ENCODE measurements around the gene RAB8B. TPM values are rescaled to one million over a fixed set of nuclear protein-coding genes. Genes with fewer than 3 reads are reported as not detected.
A peak's percentile ranks its signal among the peaks of the same experiment; 100 is the strongest.

Gene RAB8B
- total and polyA plus RNA-seq, 2 experiments from 2014 or later = 16.4 to 36.9 TPM

DNA sequence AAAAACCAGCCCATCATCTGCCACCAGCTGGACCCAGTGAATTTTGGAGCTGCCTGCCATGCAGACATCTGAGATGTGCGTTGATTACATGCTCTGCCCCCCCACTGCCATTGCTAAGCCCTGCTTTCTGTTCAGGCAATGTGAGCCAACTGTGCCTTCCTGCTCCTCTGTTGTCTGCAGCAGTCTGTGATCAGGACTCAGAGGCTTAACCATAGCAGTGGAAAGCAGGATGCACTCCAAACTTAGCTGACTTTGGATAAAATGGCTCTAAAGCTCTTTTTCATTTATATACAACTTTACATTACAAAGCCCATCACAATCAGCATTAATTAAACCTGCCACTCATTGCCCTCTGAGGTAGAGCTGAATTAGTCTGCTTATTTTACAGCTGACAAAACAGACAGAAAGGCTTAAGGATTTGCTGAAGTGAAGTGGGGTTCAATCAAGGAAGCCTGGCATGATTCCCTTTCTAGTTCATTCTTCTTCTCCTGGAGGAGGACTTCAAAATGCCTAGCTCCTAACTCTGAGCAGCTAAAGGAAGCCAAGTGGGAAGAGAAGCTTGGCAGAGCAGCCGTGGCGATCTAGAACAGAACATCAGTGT is 16.5 kb upstream of the RAB8B start:
- Histone ChIP-seq H3K9me3 (ENCODE audit: low read depth) (no peaks in the 10 kb centered on the region), H3K36me3 (replicated peaks; ENCODE audit: insufficient read depth, low read depth) (no peaks in the 10 kb centered on the region), H3K4me2 (no peak overlapping the region), H3K4me1 (ENCODE audit: insufficient read depth) (peaks cover 5% of the 10 kb centered on the region), H3K4me3 (no peak overlapping the region), H4K20me1 (ENCODE audit: insufficient read depth, poor library complexity, severe bottlenecking) (no peaks in the 10 kb centered on the region), H3K9me2 (replicated peaks; ENCODE audit: insufficient read depth) (no peaks in the 10 kb centered on the region), H3K27ac (no peak overlapping the region), H2AFZ (no peak overlapping the region), H3K27me3 (no peaks in the 10 kb centered on the region), H3K79me2 (no peaks in the 10 kb centered on the region)
- TF ChIP-seq, protein P1, sequence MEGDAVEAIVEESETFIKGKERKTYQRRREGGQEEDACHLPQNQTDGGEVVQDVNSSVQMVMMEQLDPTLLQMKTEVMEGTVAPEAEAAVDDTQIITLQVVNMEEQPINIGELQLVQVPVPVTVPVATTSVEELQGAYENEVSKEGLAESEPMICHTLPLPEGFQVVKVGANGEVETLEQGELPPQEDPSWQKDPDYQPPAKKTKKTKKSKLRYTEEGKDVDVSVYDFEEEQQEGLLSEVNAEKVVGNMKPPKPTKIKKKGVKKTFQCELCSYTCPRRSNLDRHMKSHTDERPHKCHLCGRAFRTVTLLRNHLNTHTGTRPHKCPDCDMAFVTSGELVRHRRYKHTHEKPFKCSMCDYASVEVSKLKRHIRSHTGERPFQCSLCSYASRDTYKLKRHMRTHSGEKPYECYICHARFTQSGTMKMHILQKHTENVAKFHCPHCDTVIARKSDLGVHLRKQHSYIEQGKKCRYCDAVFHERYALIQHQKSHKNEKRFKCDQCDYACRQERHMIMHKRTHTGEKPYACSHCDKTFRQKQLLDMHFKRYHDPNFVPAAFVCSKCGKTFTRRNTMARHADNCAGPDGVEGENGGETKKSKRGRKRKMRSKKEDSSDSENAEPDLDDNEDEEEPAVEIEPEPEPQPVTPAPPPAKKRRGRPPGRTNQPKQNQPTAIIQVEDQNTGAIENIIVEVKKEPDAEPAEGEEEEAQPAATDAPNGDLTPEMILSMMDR (IDR thresholded peaks at IDR 0.05; ENCODE audit: poor library complexity) = no peak
- no peak for TF ChIP-seq EZH2phosphoT487 (IDR thresholded peaks at IDR 0.05; ENCODE audit: low read depth, severe bottlenecking, unreplicated experiment)
- no peak for TF ChIP-seq EZH2 (IDR thresholded peaks at IDR 0.05; ENCODE audit: borderline replicate concordance)
- WGBS (ENCODE audit: low lambda C conversion rate, missing lambda C conversion rate) = 68% methylated on average over 3 of the region's 3 CpGs
- DNase-seq (ENCODE audit: low spot score) = peak; percentile 14

DNA sequence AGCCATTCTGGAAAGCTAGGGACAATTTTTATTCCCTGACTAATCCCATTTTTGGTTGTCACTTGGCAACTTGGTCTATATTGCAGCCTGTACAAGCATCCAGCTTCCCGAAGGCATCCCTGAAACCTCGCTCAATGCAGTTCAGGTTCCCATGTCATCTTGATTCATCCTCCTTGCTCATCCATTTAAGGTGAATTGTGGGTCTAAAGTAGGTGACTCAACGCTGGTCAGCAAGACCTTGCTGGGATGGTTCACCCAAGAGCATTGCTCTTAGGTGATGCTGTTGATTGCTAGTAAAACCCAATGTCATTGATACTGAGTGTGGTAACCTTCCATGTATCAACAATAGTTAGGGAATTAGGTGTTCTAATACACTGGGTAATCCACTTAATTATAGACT is 13.1 kb upstream of the RAB8B start:
- TF ChIP-seq, protein P1 (IDR thresholded peaks at IDR 0.05; ENCODE audit: poor library complexity) = no peak
- no peak for TF ChIP-seq EZH2 (IDR thresholded peaks at IDR 0.05; ENCODE audit: borderline replicate concordance)
- no peak for TF ChIP-seq EZH2phosphoT487 (IDR thresholded peaks at IDR 0.05; ENCODE audit: low read depth, severe bottlenecking, unreplicated experiment)
- H3K27ac ChIP-seq = no peak overlapping the region
- H3K4me2 ChIP-seq = no peak overlapping the region
- WGBS (ENCODE audit: low lambda C conversion rate, missing lambda C conversion rate) = 96% methylated on average over 3 of the region's 3 CpGs
- H3K4me1 ChIP-seq (ENCODE audit: insufficient read depth) = peaks cover 10% of the 10 kb centered on the region
- no peaks in the 10 kb centered on the region for H4K20me1 ChIP-seq (ENCODE audit: insufficient read depth, poor library complexity, severe bottlenecking)
- H3K79me2 ChIP-seq = no peaks in the 10 kb centered on the region
- H3K9me3 ChIP-seq (ENCODE audit: low read depth) = no peaks in the 10 kb centered on the region
- no peak overlapping the region for H3K4me3 ChIP-seq
- H3K36me3 ChIP-seq (replicated peaks; ENCODE audit: insufficient read depth, low read depth) = no peaks in the 10 kb centered on the region
- H3K9me2 ChIP-seq (replicated peaks; ENCODE audit: insufficient read depth) = no peaks in the 10 kb centered on the region
- H3K27me3 ChIP-seq = no peaks in the 10 kb centered on the region
- no peak overlapping the region for H2AFZ ChIP-seq
- DNase-seq (ENCODE audit: low spot score) = no peak

DNA sequence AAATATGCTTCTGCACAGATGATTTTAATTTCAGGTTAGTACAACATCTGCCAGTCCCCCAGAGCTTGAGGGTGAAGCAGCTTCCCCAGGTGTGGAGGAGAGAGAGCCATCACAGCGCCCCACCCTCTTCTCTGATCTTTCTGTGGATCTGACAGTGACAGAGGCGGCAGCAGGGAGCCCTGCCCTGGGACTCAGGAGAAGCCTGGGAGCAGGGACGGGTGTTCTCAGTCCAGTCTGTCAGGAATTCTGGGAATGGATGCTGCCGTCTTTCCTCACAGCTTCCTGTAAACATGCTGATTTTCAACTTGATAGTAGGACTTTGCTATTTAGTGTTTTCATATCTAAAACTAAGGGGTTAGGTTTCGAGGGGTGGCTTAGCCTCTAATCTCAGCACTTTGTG is 11.4 kb upstream of the RAB8B start:
- Histone ChIP-seq H3K79me2 (no peaks in the 10 kb centered on the region), H3K27me3 (no peaks in the 10 kb centered on the region), H2AFZ (no peak overlapping the region), H3K9me2 (replicated peaks; ENCODE audit: insufficient read depth) (no peaks in the 10 kb centered on the region), H3K4me3 (no peak overlapping the region), H3K36me3 (replicated peaks; ENCODE audit: insufficient read depth, low read depth) (no peaks in the 10 kb centered on the region), H4K20me1 (ENCODE audit: insufficient read depth, poor library complexity, severe bottlenecking) (no peaks in the 10 kb centered on the region), H3K4me1 (ENCODE audit: insufficient read depth) (peaks cover 10% of the 10 kb centered on the region), H3K4me2 (peak overlapping the region; percentile 48), H3K27ac (peak overlapping the region; percentile 32), H3K9me3 (ENCODE audit: low read depth) (no peaks in the 10 kb centered on the region)
- TF ChIP-seq EZH2 (IDR thresholded peaks at IDR 0.05; ENCODE audit: borderline replicate concordance) (no peak), EZH2phosphoT487 (IDR thresholded peaks at IDR 0.05; ENCODE audit: low read depth, severe bottlenecking, unreplicated experiment) (no peak)
- TF ChIP-seq, protein P1 (IDR thresholded peaks at IDR 0.05; ENCODE audit: poor library complexity) = no peak
- WGBS (ENCODE audit: low lambda C conversion rate, missing lambda C conversion rate) = 34% methylated on average over 5 of the region's 5 CpGs
- DNase-seq (ENCODE audit: low spot score) = peak; percentile 46
